Hippocampal formation (tissue), 2 donors: ENCODE data around the gene KCNMA1.

Experiments used
- DNase-seq, 2 donors: peaks; one replicate each; lab custom pipeline; 2025; lab: John Stamatoyannopoulos, UW

The KCNMA1 gene

DNA sequence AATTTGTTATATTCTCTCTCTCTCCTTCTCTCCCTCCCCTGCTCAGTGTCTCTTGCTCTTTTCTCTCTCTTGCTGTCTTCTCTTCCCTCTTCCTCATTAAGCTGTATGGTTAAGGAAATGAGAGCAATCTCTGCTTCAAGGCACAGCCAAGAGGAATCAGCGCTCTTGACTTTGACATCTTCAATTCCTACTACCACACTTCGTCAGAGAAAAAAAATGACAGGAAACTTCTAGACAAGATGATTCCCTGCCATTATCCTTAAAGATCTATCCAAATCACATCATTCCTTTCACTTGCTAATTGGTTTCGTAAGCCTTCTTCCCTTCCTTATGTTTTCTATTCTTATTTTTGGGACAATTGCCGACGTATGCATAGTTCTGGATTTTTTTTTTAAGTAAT, 425.0 kb downstream of the KCNMA1 start:
- no peak for DNase-seq

DNA sequence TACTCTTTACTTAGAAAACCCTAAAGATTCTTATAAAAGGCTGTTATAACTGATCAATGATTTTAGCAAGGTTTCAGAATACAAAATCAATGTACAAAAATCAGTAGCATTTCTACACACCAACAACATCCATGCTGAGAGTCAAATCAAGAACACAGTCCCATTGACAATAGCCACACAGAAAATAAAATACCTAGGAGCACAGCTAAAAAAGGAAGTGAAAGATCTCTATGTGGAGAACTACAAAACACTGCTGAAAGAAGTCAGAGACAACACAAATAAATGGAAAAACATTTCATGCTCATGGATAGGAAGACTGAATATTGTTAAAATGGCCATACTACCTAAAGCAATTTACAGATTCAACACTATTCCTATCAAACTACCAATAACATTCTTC, 427.0 kb downstream of the KCNMA1 start:
- no peak for DNase-seq

DNA sequence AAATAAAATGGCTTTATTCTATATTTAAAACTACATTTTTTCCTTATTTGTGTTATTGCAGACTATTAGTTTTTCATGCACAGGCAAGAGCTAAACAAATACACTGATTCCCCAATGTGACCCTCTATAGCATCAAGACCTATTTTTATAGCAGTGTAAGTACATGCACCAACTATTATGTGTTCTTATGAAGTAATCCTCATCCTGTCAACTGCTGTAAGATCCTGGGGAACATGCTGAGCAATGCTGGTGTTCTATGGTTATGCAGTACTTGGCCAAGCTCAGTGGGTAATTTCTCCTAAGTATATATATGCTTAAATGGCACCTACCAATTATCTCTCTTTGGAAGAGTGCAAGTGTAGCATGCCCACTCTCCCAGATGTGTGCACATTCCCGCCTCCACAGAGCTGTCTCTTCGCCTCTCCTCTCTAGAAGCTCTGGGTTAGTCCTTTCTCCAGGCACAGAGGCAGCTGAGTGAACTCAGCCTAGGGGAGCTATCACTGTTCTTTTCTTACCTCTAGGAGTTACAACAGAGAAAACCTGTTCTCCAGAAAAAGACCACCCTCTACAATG, 428.8 kb downstream of the KCNMA1 start:
- no peak for DNase-seq

DNA sequence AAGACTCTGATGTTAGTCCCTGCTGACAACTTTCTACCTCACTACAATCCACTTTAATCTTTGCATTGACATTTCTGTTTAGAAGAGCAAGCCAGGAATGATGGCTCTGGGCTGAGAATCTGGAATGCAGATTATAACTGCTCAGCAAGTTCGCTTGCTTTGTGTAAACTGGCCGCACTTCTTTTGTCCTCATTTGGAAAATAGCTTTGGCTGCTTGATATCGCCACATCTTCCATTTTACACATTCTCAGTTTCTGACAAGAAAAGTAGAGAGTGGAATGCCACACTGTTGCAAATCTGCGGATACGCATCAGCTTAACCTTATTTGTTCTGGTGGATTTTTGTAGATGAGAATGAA, 429.8 kb downstream of the KCNMA1 start:
- DNase-seq = no peak

DNA sequence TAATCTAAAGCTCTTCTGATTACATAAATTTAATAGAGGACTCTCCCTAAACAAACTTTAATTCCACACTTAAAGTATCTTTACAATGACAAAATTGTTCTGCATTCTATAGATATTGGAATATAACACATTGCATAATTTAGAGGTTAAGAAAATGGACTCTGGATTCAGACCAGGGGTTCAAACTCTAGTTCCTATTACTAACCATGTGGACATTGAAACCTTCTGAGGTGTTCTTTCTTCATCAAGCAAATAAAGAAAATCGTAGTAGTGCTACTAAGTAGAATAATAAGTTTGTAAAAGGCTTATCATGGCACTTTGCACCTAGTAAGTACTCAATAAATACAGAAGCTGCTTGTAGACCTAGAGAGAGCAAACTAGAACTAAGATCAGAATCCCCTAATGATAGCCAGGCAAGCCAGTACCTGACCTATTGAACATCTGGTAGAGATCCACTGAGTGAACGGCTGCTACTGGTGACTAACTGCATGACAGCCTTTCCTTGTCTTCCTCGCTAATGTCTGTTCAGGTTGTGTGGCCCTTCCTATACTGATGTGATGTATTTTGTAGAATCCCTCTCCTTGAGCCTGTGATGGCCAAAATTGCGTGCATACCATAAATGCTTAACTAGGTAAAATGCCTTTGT, 430.3 kb downstream of the KCNMA1 start:
- no peak for DNase-seq

DNA sequence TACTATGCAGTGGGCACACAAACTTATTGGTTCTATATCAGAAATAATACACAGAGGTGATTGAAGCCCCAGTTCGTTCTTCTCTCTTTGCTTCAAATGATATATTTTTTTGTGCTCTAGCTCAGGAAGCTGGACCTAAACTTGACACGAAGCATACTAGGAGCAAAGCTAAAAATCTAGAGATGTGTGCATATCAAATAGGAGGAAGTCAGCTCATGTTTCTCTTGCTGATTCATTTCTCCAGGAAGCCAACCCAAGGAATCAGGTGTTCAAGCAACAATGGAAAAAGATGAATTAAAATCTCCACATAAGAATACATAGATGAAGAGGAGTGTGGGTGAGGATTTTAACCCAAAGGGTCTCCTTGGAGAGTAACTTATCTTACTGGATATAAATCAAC, 432.5 kb downstream of the KCNMA1 start:
- no peak for DNase-seq

DNA sequence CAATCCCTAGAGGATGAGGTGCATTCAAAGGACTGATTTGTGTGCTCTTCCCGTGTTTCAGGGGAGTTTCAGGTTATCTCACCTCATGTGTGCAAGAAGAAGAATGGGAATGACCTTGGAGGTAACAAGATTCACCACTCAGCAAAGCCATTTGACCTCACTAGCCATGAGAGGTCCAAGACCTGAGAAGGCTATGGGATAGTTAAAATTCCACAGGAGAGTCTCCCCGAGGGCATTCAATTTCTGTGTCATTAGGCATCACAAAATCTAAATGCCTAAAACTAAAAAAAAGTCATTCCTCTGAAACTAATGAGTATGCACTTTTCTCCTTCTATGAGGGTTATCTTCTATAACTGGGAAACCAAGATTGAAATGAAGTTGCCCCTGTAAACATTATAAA, 433.4 kb downstream of the KCNMA1 start:
- DNase-seq = no peak

DNA sequence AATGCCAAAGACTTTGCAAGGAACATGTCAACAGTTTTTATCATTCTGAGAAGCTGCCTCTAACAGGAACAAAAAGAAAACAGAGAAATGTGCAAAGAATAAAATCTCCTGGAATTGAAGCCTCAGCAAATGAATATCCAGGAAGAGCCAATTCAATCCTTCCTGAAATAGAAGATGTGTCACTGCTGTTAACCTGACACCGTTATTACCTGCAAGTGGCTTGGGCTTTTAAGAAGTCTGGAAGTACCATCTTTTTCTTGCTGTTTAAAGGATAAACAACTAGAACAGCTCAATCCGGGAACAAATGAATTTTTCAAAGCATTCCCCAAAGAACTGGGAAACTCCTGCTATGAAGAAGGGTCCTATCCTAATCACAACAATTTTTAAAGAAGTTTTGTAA, 434.8 kb downstream of the KCNMA1 start:
- DNase-seq = no peak

DNA sequence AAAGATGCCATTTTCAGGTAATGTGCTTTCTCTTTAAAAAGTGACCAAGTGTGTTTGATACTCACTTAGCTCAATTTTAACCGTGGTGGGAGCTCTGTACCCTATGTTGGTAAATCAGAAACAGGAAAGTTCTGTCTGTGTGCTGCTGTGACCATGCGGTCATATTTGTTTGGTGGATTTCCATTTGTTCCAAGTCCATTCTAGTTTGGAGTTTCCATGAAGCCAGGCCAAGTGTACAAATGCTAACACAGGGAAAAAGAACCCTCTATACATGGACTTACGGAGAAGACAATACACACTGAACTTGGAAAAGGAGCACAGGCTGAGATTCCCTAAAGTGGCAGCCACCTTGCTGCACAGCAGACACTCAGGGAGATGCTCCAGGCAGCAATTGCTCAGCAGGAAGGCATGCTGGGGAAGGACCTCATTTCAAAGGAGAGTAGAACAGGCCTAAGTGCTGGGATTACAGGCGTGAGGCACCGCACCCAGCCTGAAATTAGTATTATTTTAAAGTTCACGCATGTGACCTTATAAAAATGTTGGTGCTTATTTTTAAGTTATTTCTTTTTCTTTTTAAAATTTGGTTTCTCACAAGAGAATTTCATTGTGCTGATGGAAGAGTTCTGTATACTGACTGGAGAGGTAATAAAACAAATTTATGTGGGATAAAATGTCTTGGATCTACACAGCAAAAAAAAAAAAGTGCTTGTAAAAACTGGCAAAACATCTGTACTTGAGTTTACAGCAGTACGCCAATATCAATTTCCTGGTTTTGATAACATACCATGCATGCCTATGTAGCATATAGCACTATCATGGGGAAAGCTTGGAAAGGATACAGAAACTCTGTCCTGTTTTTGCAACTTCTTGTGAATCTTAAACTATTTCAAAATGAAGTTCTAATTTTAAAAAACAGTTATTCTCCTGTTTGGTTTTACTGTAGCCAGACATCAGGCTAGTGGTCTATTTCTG, 436.2 kb downstream of the KCNMA1 start:
- DNase-seq = no peak

DNA sequence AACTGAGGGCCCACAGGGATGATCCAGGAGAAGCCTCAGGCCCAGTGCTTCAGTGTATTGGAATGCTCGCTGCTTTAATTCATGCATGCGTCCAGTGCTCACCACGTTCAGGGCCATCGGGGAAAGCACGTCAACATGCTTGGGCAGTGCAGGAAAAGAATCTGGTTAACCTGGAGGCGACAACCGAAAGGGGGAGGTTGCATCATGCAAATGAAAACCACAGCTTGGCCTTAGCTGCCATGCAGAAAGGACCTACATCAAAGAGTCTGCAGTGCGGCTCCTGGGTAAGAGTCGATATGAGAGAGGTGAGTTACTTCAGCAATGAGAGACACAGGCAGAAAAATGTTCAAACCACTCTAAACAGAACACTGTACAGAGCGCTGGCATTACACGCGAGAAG, 440.1 kb downstream of the KCNMA1 start:
- no peak for DNase-seq

DNA sequence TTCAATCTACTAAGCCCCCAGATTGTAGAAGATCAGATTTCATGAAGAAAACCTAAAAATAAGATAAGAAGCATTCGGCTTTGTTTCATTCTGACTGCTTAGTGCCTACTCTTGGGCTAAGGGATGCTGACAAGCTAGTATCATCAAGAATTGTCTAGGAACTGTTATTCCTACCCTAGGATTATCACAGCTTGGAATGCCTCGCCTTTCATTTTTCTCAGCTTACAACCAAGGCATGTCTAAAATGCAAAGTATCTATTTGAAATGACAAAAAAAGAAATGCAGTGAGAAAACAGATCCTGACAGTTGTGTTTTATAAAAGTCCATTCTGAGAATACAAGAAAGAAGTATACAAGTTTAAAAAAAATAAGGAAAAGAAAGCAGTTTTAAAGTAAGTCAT, 441.0 kb downstream of the KCNMA1 start:
- no peak for DNase-seq

DNA sequence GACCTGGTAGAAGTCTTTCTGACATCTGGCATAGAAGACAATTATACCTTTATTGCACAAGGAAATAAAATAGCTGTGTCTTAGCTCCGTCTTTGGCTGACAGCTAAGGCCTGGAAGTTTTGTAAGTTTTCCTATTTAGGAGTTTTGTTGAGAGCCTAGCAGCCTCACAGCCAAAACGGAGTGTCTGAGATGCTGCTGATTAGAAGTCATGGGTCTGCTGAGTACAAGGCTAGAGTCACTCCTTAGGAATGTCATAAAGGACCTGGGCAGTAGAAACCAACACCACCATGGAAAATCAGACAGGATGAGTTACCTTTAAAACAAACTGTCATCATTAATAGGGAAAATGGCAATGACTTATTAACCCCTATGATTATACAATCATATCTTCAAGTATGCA, 442.5 kb downstream of the KCNMA1 start:
- no peak for DNase-seq

DNA sequence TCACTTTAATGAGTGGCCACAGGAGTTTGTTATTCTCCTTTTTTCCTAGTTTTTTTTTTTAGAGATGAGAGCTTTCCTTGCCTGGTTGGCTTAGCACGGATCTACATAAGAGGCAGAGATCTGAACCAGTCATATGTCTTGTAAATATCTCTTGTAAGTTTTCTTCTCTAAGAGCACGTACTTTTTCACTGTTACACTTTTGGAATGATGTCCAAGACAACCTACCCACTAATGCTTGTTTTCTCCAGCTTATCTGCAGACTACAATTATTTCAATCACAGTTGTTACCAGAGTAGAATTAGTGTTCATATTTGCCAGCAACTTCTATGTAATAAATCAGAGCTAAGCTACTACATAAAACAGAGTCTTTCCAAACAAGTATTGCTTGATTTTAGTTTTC, 444.6 kb downstream of the KCNMA1 start:
- no peak for DNase-seq

DNA sequence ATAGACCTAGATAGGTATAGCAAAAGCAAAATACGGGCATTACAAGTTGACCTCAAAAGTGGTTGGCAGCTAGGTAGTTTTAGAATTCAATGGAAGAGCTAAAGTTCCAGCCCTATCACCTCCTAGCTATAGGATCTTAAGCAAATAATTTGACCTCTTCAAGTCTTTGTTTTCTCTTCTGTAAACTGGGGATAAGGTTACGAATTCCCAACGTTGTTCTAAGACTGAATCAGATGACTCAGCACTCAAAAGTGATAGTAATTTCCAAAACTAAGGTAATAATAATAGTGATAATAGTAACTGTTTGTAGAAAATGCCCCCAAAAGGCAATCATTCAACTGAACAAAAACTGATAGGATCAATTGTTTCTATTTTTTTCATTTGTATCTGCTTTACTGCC, 445.2 kb downstream of the KCNMA1 start:
- no peak for DNase-seq

DNA sequence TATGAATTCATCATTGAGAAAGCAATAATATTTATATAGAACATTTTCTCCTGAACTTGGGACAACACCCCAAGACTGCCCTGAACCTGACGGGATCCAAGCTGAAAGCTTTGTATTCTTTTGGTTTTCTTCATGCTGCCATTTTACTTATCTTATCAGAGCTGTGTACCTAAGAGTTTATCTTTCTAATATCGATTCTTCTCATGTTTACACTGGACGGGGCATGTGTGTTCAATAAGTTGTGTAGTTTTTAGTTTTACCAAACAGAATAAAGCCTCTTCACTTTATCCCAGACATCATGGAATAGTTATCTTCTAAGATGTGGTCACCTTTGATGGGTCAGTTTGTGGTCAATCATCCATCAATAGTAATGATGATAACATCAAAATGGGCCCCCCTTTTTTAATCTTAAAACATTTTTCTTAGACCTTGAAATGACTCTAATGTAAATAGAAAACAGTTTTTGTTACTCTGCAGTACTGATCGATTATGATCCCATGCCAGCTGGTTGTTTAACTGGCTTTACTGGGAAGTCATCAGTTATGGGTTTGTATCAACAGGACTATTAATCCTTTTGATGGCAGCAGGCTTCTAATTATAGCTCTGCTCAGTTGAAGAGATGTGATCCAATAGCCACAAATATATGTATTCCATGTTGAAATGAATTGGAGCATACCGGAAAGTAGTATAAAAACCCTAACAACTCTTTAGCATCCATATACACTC, 446.1 kb downstream of the KCNMA1 start:
- DNase-seq = no peak

DNA sequence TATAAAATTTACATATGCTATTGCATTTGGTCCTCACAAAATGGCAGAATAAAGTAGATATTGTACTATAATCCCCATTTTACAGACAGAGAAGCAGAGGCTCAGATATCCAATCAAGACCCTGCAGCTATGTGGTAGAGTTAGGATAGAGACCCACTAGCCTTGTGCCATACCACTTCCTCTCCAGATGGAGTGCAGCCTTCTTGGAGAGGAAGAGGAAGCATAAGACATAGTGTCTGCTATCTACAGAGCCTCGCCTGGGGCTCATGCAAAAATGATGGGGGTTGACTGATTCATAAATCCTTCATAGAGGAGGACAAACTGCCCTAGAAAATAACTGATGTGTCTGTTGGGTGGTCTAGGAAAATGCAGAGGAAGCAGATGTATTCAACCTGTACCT, 447.3 kb downstream of the KCNMA1 start:
- DNase-seq = no peak

DNA sequence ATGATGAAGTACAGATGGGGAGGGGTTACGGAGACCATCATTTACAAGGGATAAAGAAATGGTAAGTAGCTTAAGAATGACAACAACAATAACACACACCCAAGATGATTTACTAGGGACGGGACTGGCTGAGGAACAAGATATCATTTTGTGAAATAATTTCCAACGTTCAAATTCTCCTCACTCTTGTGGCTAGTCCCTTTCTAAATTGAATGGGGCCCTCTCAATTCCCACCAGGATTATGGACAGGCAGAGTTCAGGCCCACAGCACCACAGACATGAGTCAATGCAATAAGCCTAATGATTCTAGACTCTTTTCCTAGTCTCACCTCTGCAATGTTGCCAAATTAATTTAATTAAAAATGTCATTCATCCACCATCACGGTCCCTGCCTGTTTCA, 448.1 kb downstream of the KCNMA1 start:
- DNase-seq = no peak

DNA sequence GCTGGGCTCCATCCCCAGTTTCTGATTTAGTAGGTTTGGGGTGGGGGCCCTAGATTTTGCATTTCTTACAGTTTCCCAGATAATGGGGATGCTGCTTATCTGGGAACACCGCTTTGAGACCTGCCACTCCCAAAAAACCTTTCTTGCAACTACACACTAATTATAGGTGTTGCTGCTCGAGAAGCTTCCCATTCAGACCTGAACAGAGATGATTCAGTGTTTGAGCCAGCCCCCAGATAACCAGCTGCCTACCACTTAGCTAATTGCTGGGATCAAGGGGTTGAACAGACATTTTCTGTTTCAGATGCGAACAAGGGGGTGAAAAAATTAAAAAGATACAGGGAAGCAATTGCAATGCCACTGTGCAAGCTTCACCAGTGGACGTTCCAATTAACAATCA, 448.5 kb downstream of the KCNMA1 start:
- no peak for DNase-seq

DNA sequence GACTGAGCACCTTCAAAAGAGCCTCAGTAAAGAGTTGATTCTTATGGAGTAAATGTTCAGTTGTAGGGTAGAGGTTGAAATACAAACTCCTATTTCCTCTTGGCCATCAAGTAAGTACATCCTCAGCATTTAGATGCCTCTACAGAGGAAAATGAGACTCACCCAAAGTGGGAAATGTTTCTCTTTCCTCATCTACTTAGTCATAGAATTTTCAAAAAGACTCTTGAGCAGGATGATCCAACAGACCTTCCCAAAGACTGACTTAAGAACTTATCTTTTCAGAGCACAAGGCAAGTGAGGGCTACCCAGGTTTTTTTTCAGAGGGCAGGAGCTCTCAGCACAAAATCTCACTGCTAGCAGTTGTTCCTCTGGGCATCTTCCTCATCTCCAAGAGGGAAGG, 449.1 kb downstream of the KCNMA1 start:
- DNase-seq = no peak

DNA sequence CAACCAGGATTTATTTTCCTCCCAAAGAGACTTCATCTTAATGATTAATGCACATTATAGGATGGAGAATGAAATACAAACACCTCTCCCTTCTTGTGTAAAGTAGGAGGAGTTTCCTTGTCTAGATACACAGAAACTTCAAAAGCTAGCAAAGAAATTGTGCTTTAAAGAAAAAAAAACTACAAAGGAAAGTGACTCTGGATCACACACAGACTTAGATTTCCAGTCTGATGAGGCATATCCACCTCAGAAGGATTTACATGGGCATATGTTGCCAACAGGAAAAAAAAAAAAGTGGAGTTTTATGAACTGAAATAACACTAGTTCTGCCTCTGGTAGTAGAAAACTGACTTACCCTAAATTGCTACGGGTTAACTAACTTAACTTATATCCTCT, 449.6 kb downstream of the KCNMA1 start:
- DNase-seq = no peak

DNA sequence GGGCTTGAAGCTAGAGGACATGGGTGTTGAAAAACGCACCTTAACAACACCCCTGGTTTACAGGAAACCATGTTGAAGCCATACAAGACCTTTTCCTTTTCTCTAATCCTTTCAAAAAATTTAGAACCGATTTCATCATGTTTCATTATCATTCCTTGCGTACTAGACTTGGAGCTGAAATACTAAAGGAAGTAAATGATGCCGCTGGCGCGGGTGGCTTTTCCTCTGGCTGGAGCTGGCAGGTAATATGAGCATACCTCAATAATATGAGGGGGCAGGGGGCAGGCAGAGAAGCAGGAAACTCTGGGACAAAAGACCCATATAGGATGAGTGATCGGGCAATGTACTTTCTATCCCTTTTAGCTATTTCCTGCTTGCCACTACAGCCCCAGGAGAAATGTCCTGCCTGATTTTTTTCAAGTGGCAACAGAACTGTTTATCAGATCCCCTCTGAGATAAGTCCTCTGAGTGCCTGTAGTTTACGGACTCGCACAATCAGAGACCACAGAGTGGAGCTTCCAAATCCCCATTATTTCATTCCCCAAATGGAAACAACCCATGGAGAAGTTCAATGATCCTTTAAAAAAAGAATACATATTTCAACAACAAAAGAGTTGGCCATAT, 450.1 kb downstream of the KCNMA1 start:
- DNase-seq = no peak

DNA sequence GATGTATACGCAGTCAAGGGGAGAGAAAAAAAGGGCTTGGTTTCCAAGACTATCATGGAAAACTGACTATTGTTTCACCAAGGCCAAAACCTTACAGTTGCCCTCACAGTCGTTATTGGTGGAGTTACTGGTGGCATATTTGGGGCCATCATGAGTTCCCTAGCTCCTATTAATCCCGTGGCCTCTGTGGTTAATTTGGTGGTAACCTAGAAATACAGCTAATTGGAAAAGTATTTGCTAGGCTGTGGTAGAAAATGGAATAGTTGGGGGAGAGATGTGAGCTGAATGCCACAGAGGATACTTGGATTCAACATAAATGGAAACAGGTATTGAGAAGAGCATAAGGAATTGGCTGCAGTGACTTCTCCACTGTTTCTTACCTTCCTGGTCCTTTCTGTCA, 450.7 kb downstream of the KCNMA1 start:
- no peak for DNase-seq
